IMR-90 (cell line): Measurements from ENCODE around the gene MNT. TPM values are rescaled to one million over a fixed set of nuclear protein-coding genes. Genes with fewer than 3 reads are reported as not detected.
A peak's percentile ranks its signal among the peaks of the same experiment; 100 is the strongest.

Experiments used
- ATAC-seq: fragments of 200-7000 bp; cut with Tn5 transposase; 2 replicates; pipeline ENCODE4 v1.9.1; 2020; ENCODE audit warnings: low read depth, mild to moderate bottlenecking, moderate library complexity
- BruUV-seq: library from RNA; stranded (reverse); fragments of 400-500 nt; replicated peaks from 2 replicates; lab custom pipeline; 2021; lab: Mats Ljungman, UMichigan
- CTCF ChIA-PET: fragments of 300-600 bp; formaldehyde crosslinking; extraction: SDS; loops from one replicate; lab custom pipeline; 2021; ENCODE audit warnings: antibody characterized with exemption; lab: Yijun Ruan, JAX
- POLR2A ChIA-PET: fragments of 300-600 bp; sonication (Branson Sonifier 250); formaldehyde crosslinking; loops from one replicate; lab custom pipeline; 2022; ENCODE audit warnings: antibody characterized with exemption; ENCODE audit not compliant: unreplicated experiment; lab: Charles Lee
- DNase-seq: peaks from one replicate; pipeline ENCODE4 v3.0.0; 2013
- H2AFZ ChIP-seq: replicated peaks from 2 replicates; pipeline ENCODE3; 2013; ENCODE audit warnings: low read length, mild to moderate bottlenecking; ENCODE audit not compliant: poor library complexity
- H2AK5ac ChIP-seq: 2 replicates; pipeline ENCODE4 v1.6.1; 2013; ENCODE audit warnings: low read depth, low read length, inconsistent platforms
- H2AK9ac ChIP-seq: replicated peaks from 2 replicates; pipeline ENCODE3; 2013; ENCODE audit warnings: mild to moderate bottlenecking, low read depth, low read length, moderate library complexity; ENCODE audit not compliant: poor library complexity
- H2BK120ac ChIP-seq: 2 replicates; pipeline ENCODE4 v1.6.1; 2013; ENCODE audit warnings: low read depth, low read length, inconsistent platforms
- H2BK15ac ChIP-seq: 3 replicates; pipeline ENCODE4 v1.6.1; 2013; ENCODE audit warnings: low read depth, low read length, inconsistent platforms
- H2BK20ac ChIP-seq: 2 replicates; pipeline ENCODE4 v1.6.1; 2013; ENCODE audit warnings: low read depth, mild to moderate bottlenecking, inconsistent platforms, low read length, moderate library complexity
- H2BK5ac ChIP-seq: 2 replicates; pipeline ENCODE4 v1.6.1; 2013; ENCODE audit warnings: mild to moderate bottlenecking, low read depth, low read length, inconsistent platforms; ENCODE audit not compliant: poor library complexity, severe bottlenecking
- H3K14ac ChIP-seq: replicated peaks from 2 replicates; pipeline ENCODE4 v1.6.1; 2013; ENCODE audit warnings: low read depth, low read length, inconsistent platforms
- H3K18ac ChIP-seq: 2 replicates; pipeline ENCODE4 v1.6.1; 2013; ENCODE audit warnings: low read depth, low read length, control low read depth
- H3K23ac ChIP-seq: 2 replicates; pipeline ENCODE4 v1.6.1; 2013; ENCODE audit warnings: low read depth, low read length, inconsistent platforms
- H3K27ac ChIP-seq: 2 replicates; pipeline ENCODE4 v1.5.1; 2013; ENCODE audit warnings: mild to moderate bottlenecking, control low read depth, low read length; ENCODE audit not compliant: insufficient read depth
- H3K27me3 ChIP-seq: 2 replicates; pipeline ENCODE4 v1.6.1; 2013; ENCODE audit warnings: low read length; ENCODE audit not compliant: control insufficient read depth, insufficient read depth
- H3K36me3 ChIP-seq: 2 replicates; pipeline ENCODE4 v1.6.1; 2013; ENCODE audit warnings: low read length, mixed read lengths; ENCODE audit not compliant: control insufficient read depth, insufficient read depth
- H3K4ac ChIP-seq: 2 replicates; pipeline ENCODE4 v1.6.1; 2013; ENCODE audit warnings: low read depth, low read length, inconsistent platforms
- H3K4me1 ChIP-seq: 2 replicates; pipeline ENCODE4 v1.6.1; 2013; ENCODE audit warnings: low read length, mixed read lengths; ENCODE audit not compliant: control insufficient read depth, insufficient read depth
- H3K4me2 ChIP-seq: 2 replicates; pipeline ENCODE4 v1.6.1; 2013; ENCODE audit warnings: low read depth, mild to moderate bottlenecking, control low read depth, low read length, moderate library complexity
- H3K4me3 ChIP-seq: 2 replicates; pipeline ENCODE4 v1.5.1; 2013; ENCODE audit warnings: low read depth, mild to moderate bottlenecking, control low read depth, low read length, moderate library complexity; ENCODE audit not compliant: insufficient read depth
- H3K56ac ChIP-seq: 2 replicates; pipeline ENCODE4 v1.6.1; 2013; ENCODE audit warnings: low read length, inconsistent platforms; ENCODE audit not compliant: insufficient read depth; ENCODE audit errors: extremely low read depth
- H3K79me1 ChIP-seq, 2 experiments: 2 replicates each; pipeline ENCODE4 v1.6.1; 2013; ENCODE audit warnings: low read length in 2 of 2, inconsistent platforms in 1 of 2, low read depth in 1 of 2
- H3K9ac ChIP-seq: 2 replicates; pipeline ENCODE4 v1.6.1; 2013; ENCODE audit warnings: low read depth, low read length, control low read depth
- H3K9me1 ChIP-seq: 2 replicates; pipeline ENCODE4 v1.6.1; 2013; ENCODE audit warnings: low read length, inconsistent platforms; ENCODE audit not compliant: insufficient read depth
- H3K9me3 ChIP-seq: 2 replicates; pipeline ENCODE4 v1.6.1; 2013; ENCODE audit warnings: low read length; ENCODE audit not compliant: control insufficient read depth, insufficient read depth
- H4K20me1 ChIP-seq: 2 replicates; pipeline ENCODE4 v1.6.1; 2013; ENCODE audit warnings: low read length, inconsistent platforms; ENCODE audit not compliant: insufficient read depth
- H4K5ac ChIP-seq: 2 replicates; pipeline ENCODE4 v1.6.1; 2013; ENCODE audit warnings: mild to moderate bottlenecking, low read depth, low read length, control low read depth
- H4K8ac ChIP-seq, 2 experiments: 2 replicates each; pipeline ENCODE4 v1.6.1; 2013; ENCODE audit warnings: low read depth in 2 of 2, low read length in 2 of 2, control low read depth in 1 of 2, inconsistent platforms in 1 of 2
- H4K91ac ChIP-seq: 2 replicates; pipeline ENCODE4 v1.6.1; 2013; ENCODE audit warnings: low read depth, low read length, inconsistent platforms; ENCODE audit not compliant: insufficient read depth
- MAFK ChIP-seq: IDR thresholded peaks from 2 replicates; pipeline ENCODE4 v1.6.1; 2012; ENCODE audit warnings: low read depth, low read length, improper control_type of control experiment
- MXI1 ChIP-seq: IDR thresholded peaks from 2 replicates; pipeline ENCODE4 v1.6.1; 2012; ENCODE audit warnings: low read depth, mild to moderate bottlenecking, low read length, moderate library complexity, borderline replicate concordance
- NFE2L2 ChIP-seq: fragments of 150-350 bp; IDR thresholded peaks from 2 replicates; pipeline ENCODE4 v1.6.1; 2016; ENCODE audit warnings: low read depth, mild to moderate bottlenecking, low read length
- RCOR1 ChIP-seq: IDR thresholded peaks from 2 replicates; pipeline ENCODE4 v1.6.1; 2012; ENCODE audit warnings: mild to moderate bottlenecking, low read length, improper control_type of control experiment; ENCODE audit not compliant: insufficient replicate concordance
- RFX5 ChIP-seq: IDR thresholded peaks from 2 replicates; pipeline ENCODE4 v1.8.0; 2012; ENCODE audit warnings: low read depth, mild to moderate bottlenecking, low read length, moderate library complexity
- USF2 ChIP-seq: fragments of 150-350 bp; IDR thresholded peaks from 2 replicates; pipeline ENCODE4 v1.6.1; 2017; ENCODE audit warnings: mild to moderate bottlenecking, antibody characterized with exemption, low read length, low read depth
- WGBS, 2 experiments: methylation state at CpG; one replicate each; pipeline versions ENCODE4 v1.1.5 to v1.1.7; 2013; ENCODE audit warnings: missing lambda C conversion rate in 2 of 2; ENCODE audit not compliant: insufficient read length in 1 of 2; ENCODE audit errors: extremely low coverage in 2 of 2; 5-methylcytosine and 5-hydroxymethylcytosine counted together
- dilution Hi-C: fragments of 300-500 bp; cut with HindIII; formaldehyde crosslinking; loops from one replicate; pipeline ENCODE4 v1.14.3; 2018; ENCODE audit warnings: low sequenced_read_pairs; ENCODE audit not compliant: unreplicated experiment
- in situ Hi-C: fragments of 300-500 bp; cut with MboI; formaldehyde crosslinking; loops from 3 replicates; pipeline ENCODE4 v1.14.3; 2019; ENCODE audit warnings: low sequenced_read_pairs, inconsistent platforms, mixed read lengths
- intact Hi-C: fragments of 100-400 bp; cut with micrococcal nuclease; formaldehyde crosslinking; loops from 2 replicates; pipeline ENCODE4 v1.10.0; 2022
- polyA plus RNA-seq, 3 experiments: library from polyadenylated mRNA; depleted of rRNA; stranded (reverse); fragments of >200 nt; gene quantifications; 2 replicates each; pipeline ENCODE4 v1.2.3, GENCODE V29; 2012; ENCODE audit warnings: low replicate concordance in 1 of 3
- total RNA-seq: library from RNA; depleted of rRNA; stranded (reverse); fragments of >200 nt; gene quantifications from 2 replicates; pipeline ENCODE4 v1.2.3, GENCODE V29; 2012
- TF ChIP-seq, protein P1 (sequence below): fragments of 150-350 bp; IDR thresholded peaks from 2 replicates; pipeline ENCODE4 v1.6.1; 2016; ENCODE audit warnings: low read depth, mild to moderate bottlenecking, low read length, moderate library complexity, borderline replicate concordance

MNT gene
- total and polyA plus RNA-seq, 2 of the 4 experiments (the other 2 are of a cell fraction): 1.4 to 8.3 TPM

GRCh38 chr17:2419486-2419885 is 18.6 kb upstream of the MNT start:
- Histone ChIP-seq H3K27ac (peak overlapping the region; percentile 24; the same call in 1 of the 2 replicates), H3K79me1 (peaks cover 7 to 36% of the 10 kb centered on the region in 2 experiments; a peak in 3 of 4 replicates), H3K36me3 (peaks cover 9% of the 10 kb centered on the region; the same call in 1 of the 2 replicates), H3K9ac (no peak overlapping the region), H4K20me1 (no peaks in the 10 kb centered on the region), H3K23ac (no peak overlapping the region), H3K9me1 (peaks cover 3% of the 10 kb centered on the region; the same call in 1 of the 2 replicates), H3K4ac (peak overlapping the region; percentile 72), H3K14ac (peak overlapping the region; percentile 58; the same call in 1 of the 2 replicates), H3K18ac (peak overlapping the region; percentile 10; the same call in 1 of the 2 replicates), H2AK9ac (peak overlapping the region; percentile 18), H4K91ac (peak overlapping the region; percentile 72), H2BK5ac (no peak overlapping the region), H2BK15ac (peak overlapping the region; percentile 68; the same call in 2 of the 3 replicates), H3K9me3 (no peaks in the 10 kb centered on the region), H4K8ac (no peak overlapping the region), H2AK5ac (peak overlapping the region; percentile 43; the same call in 1 of the 2 replicates), H3K56ac (no peak overlapping the region), H4K5ac (no peak overlapping the region; the same call in 1 of the 2 replicates), H3K27me3 (no peaks in the 10 kb centered on the region), H3K4me3 (no peak overlapping the region), H3K4me2 (no peak overlapping the region), H3K4me1 (peaks cover 22% of the 10 kb centered on the region), H2AFZ (no peak overlapping the region), H2BK20ac (peak overlapping the region; percentile 79; the same call in 1 of the 2 replicates), H2BK120ac (peak overlapping the region; percentile 56)
- ATAC-seq: no peak; the same call in 1 of the 2 replicates
- DNase-seq: no peak
- intact Hi-C loops (loop anchor here (2.0 kb wide), 1 partner anchor 39 kb away; no protein-coding TSS in a partner anchor), in situ Hi-C loops (no loop called here), dilution Hi-C loops (no loop called here)
- ChIA-PET POLR2A (no interaction called here), CTCF (interaction anchor here (4.9 kb wide), 1 partner anchor 37 kb away, joined by 64 read pairs; no protein-coding TSS in a partner anchor)
- BruUV-seq: no TSS peak
- WGBS, 2 experiments: no CpG with 5 or more reads among the region's 6 CpGs
- TF ChIP-seq NFE2L2 (no peak), RCOR1 (no peak), MXI1 (no peak), RFX5 (no peak), USF2 (no peak), MAFK (no peak)
- TF ChIP-seq, protein P1, sequence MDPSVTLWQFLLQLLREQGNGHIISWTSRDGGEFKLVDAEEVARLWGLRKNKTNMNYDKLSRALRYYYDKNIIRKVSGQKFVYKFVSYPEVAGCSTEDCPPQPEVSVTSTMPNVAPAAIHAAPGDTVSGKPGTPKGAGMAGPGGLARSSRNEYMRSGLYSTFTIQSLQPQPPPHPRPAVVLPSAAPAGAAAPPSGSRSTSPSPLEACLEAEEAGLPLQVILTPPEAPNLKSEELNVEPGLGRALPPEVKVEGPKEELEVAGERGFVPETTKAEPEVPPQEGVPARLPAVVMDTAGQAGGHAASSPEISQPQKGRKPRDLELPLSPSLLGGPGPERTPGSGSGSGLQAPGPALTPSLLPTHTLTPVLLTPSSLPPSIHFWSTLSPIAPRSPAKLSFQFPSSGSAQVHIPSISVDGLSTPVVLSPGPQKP: no peak
